Activated CD8-positive, alpha-beta T cell treated with anti-CD3 and anti-CD28 coated beads for 36 hours (primary cell): Measurements from ENCODE around the gene CCSAP. TPM values are rescaled to one million over a fixed set of nuclear protein-coding genes. Genes with fewer than 3 reads are reported as not detected.

Source experiments
- ATAC-seq: fragments of 200-7000 bp; cut with Tn5 transposase; one replicate; pipeline ENCODE4 v1.10.0; 2021; ENCODE audit warnings: mild to moderate bottlenecking, moderate library complexity
- CTCF ChIA-PET: fragments of 350-600 bp; sonication (Branson Sonifier 250); formaldehyde crosslinking; loops from one replicate; lab custom pipeline; 2021; ENCODE audit warnings: antibody characterized with exemption; lab: Charles Lee
- POLR2A ChIA-PET: fragments of 350-600 bp; sonication (Branson Sonifier 250); formaldehyde crosslinking; loops from one replicate; lab custom pipeline; 2021; ENCODE audit warnings: antibody characterized with exemption; lab: Charles Lee
- DNase-seq: peaks from one replicate; pipeline ENCODE4 v3.0.0-alpha.2; 2020
- H3K27ac Mint-ChIP-seq: one replicate; pipeline ENCODE4 v1.8.0; 2021; ENCODE audit warnings: mild to moderate bottlenecking, mixed read lengths
- H3K27me3 Mint-ChIP-seq: one replicate; pipeline ENCODE4 v1.8.0; 2021; ENCODE audit warnings: mixed read lengths
- H3K36me3 Mint-ChIP-seq: one replicate; pipeline ENCODE4 v1.8.0; 2021; ENCODE audit warnings: low read depth, mixed read lengths
- H3K4me1 Mint-ChIP-seq: one replicate; pipeline ENCODE4 v1.8.0; 2021; ENCODE audit warnings: low read depth, mixed read lengths
- H3K4me3 Mint-ChIP-seq: one replicate; pipeline ENCODE4 v1.8.0; 2021; ENCODE audit warnings: mild to moderate bottlenecking, moderate library complexity, mixed read lengths
- H3K9me3 Mint-ChIP-seq: one replicate; pipeline ENCODE4 v1.8.0; 2021; ENCODE audit warnings: mixed read lengths
- intact Hi-C: fragments of 100-400 bp; cut with micrococcal nuclease; formaldehyde crosslinking; loops from one replicate; pipeline ENCODE4 v1.10.0; 2022
- total RNA-seq, 2 experiments: library from RNA; stranded (reverse); gene quantifications; one replicate each; pipeline ENCODE4 v1.2.3, GENCODE V29; 2021
- TF ChIP-seq, protein P1 (sequence below): fragments of 200-600 bp; IDR thresholded peaks from one replicate; pipeline ENCODE4 v1.8.0; 2022; ENCODE audit warnings: antibody characterized with exemption, mild to moderate bottlenecking

The CCSAP gene
- total RNA-seq, 2 experiments from 2014 or later, result 9.9 to 10.8 TPM

DNA sequence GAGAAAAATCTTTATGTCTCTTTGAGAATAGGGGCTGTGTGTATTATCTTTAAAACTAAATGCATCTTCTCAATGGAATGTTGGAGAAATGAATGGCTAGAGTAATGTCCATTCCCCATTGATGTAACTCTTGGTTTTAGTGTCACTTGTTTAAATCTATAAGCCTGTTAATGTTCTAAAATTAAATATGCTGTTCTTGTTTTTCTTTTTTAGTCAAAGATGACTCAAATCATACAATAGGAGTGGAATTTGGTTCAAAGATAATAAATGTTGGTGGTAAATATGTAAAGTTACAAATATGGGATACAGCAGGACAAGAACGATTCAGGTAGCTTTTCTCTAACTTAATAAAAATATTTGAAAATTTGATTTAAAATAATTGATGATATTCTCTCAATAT, 54.3 kb downstream of the CCSAP start:
- CTCF ChIA-PET, result no interaction called here

DNA sequence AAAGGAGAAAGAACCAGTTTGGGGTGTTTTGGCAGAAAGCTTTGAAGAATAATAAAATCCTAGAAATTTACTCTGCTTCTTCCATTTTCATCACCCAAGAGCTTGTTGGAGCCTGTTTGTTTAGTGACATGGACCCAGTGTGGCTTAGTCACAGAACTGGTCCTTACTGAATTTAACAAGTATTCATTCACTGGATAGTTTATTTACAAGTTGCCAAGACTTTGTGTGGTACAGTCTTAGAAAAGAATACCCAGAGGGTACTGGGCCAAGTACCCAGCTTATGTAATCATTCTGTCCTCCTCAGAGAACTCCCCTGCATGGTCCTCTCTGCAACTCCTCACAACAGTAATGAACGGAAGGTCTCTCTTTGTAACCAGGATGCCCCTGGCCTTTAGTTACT, 55.6 kb downstream of the CCSAP start:
- Mint-ChIP-seq H3K4me3 (no peak overlapping the region), H3K27ac (no peak overlapping the region), H3K36me3 (peaks cover 27% of the 10 kb centered on the region), H3K27me3 (no peaks in the 10 kb centered on the region), H3K4me1 (peaks cover 38% of the 10 kb centered on the region), H3K9me3 (peaks cover 4% of the 10 kb centered on the region)
- ChIA-PET CTCF (no interaction called here), POLR2A (interaction anchor here (0.6 kb wide), 1 partner anchor 44 kb away, joined by 3 read pairs; no protein-coding TSS in a partner anchor)
- DNase-seq (no peak), ATAC-seq (no peak)
- TF ChIP-seq, protein P1, sequence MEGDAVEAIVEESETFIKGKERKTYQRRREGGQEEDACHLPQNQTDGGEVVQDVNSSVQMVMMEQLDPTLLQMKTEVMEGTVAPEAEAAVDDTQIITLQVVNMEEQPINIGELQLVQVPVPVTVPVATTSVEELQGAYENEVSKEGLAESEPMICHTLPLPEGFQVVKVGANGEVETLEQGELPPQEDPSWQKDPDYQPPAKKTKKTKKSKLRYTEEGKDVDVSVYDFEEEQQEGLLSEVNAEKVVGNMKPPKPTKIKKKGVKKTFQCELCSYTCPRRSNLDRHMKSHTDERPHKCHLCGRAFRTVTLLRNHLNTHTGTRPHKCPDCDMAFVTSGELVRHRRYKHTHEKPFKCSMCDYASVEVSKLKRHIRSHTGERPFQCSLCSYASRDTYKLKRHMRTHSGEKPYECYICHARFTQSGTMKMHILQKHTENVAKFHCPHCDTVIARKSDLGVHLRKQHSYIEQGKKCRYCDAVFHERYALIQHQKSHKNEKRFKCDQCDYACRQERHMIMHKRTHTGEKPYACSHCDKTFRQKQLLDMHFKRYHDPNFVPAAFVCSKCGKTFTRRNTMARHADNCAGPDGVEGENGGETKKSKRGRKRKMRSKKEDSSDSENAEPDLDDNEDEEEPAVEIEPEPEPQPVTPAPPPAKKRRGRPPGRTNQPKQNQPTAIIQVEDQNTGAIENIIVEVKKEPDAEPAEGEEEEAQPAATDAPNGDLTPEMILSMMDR, result no peak
- intact Hi-C loops, result no loop called here

More for the DNA sequence above, 54.3 kb downstream of the CCSAP start:
- TF ChIP-seq, protein P1, result no peak
- no peak for DNase-seq
- no peak for ATAC-seq
- no peak overlapping the region for H3K4me3 Mint-ChIP-seq
- H3K27ac Mint-ChIP-seq, result no peak overlapping the region
- peaks cover 24% of the 10 kb centered on the region for H3K36me3 Mint-ChIP-seq
- H3K27me3 Mint-ChIP-seq, result no peaks in the 10 kb centered on the region
- intact Hi-C loops, result no loop called here
- H3K9me3 Mint-ChIP-seq, result peaks cover 2% of the 10 kb centered on the region
- POLR2A ChIA-PET, result no interaction called here
- peaks cover 32% of the 10 kb centered on the region for H3K4me1 Mint-ChIP-seq

DNA sequence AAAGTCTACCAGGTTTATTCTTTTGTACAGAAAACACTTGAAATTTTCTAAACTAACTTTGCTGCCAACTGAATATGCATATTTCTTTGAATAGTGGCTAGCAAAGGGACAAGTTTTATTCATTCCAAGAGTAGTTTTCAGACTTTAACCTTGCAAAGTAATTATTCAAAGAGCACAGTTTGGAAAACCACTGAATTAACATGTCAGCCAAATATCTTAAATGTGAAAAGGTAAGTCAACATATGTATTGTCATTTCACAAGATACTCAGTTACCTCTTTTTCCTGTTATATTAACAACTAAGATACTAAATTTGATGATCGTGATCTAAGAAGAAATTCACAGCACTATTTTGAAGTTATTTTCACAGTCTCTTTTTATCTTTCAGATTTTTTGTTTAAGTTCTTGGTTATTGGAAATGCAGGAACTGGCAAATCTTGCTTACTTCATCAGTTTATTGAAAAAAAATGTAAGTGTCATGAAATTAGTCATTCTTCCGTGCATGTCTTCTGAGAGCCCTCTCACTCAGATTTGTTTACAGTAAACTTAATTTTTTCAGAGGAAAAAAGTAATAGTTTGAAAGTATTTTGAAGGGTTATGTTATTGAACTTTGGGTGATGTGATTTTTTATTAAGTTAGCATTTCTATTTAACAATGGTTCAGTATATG, 56.6 kb downstream of the CCSAP start:
- Mint-ChIP-seq H3K4me1 (peaks cover 46% of the 10 kb centered on the region), H3K27me3 (no peaks in the 10 kb centered on the region), H3K4me3 (no peak overlapping the region), H3K36me3 (peaks cover 28% of the 10 kb centered on the region), H3K27ac (peak overlapping the region; percentile 16), H3K9me3 (peaks cover 4% of the 10 kb centered on the region)
- ChIA-PET CTCF (no interaction called here), POLR2A (no interaction called here)
- intact Hi-C loops, result no loop called here
- TF ChIP-seq, protein P1, result no peak
- peak; percentile 39 for ATAC-seq
- DNase-seq, result no peak

DNA sequence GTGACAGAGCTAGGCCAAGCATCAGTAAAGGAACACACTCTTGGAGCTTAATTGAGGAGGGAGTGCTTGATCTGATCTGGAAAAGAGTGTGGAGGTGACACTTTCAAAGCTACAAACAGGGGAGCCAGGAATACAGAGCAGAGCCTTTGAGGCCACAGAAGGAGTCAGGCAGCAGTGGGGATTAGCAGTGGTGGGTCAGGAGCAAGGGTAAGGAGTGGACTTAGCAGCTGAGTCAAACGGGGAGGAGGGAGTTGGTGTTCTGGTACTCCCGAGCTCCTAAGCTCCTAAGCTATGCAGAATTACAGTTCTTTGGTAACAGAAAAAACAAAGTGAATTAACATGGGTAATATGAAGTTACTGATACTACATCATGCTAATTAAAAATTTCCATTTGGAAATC, 57.4 kb downstream of the CCSAP start:
- ChIA-PET CTCF (no interaction called here), POLR2A (no interaction called here)
- ATAC-seq (no peak), DNase-seq (no peak)
- TF ChIP-seq, protein P1, result no peak
- intact Hi-C loops, result no loop called here
- H3K4me1 Mint-ChIP-seq, result peaks cover 50% of the 10 kb centered on the region
- H3K9me3 Mint-ChIP-seq, result peaks cover 4% of the 10 kb centered on the region
- no peaks in the 10 kb centered on the region for H3K27me3 Mint-ChIP-seq
- no peak overlapping the region for H3K4me3 Mint-ChIP-seq
- no peak overlapping the region for H3K27ac Mint-ChIP-seq
- H3K36me3 Mint-ChIP-seq, result peaks cover 23% of the 10 kb centered on the region

DNA sequence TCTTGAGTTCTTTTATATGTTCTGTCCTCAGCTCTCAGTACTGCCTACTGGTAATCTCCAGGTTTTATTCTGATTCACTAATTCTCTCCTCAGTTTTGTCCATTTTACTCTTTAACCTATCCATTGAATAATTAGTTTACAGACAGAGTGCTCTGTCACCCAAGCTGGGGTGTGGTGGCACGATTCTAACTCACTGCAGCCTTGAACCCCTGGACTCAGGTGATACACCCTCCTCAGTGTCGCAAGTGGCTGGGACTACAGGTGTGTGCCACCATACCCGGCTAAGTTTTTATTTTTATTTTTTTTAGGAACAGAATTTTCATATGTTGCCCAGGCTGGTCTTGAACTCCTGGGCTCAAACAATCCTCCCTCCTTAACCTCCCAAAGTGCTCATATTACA, 58.0 kb downstream of the CCSAP start:
- intact Hi-C loops, result no loop called here
- ATAC-seq (no peak), DNase-seq (no peak)
- peaks cover 53% of the 10 kb centered on the region for H3K4me1 Mint-ChIP-seq
- H3K27me3 Mint-ChIP-seq, result no peaks in the 10 kb centered on the region
- ChIA-PET POLR2A (no interaction called here), CTCF (no interaction called here)
- peaks cover 19% of the 10 kb centered on the region for H3K36me3 Mint-ChIP-seq
- H3K27ac Mint-ChIP-seq, result no peak overlapping the region
- H3K9me3 Mint-ChIP-seq, result peaks cover 4% of the 10 kb centered on the region
- H3K4me3 Mint-ChIP-seq, result no peak overlapping the region
- TF ChIP-seq, protein P1, result no peak
